HL-60 (cell line): ENCODE measurements around the gene HOXC5.

Source experiments
- DNase-seq, 2 experiments: peaks; one replicate each; pipeline ENCODE4 v3.0.0-alpha.2; 2010 to 2020; ENCODE audit warnings: low read depth in 1 of 2, low spot score in 1 of 2
- H3K27ac ChIP-seq: fragments of 250-450 bp; sonication (Bioruptor Pico); replicated peaks from 2 replicates; pipeline ENCODE4 v1.5.1; 2020; ENCODE audit warnings: mild to moderate bottlenecking, moderate library complexity
- H3K27me3 ChIP-seq: fragments of 250-450 bp; sonication (Bioruptor Pico); 2 replicates; pipeline ENCODE4 v1.5.1; 2021; ENCODE audit warnings: mild to moderate bottlenecking, moderate library complexity; ENCODE audit not compliant: insufficient read depth, poor library complexity, severe bottlenecking
- H3K4me3 ChIP-seq: replicated peaks from 2 replicates; pipeline ENCODE4 v1.5.1; 2011; ENCODE audit warnings: mild to moderate bottlenecking, control low read depth, low read length; ENCODE audit not compliant: insufficient read depth
- GABPA ChIP-seq: IDR thresholded peaks from 2 replicates; pipeline ENCODE4 v1.6.1; 2012; ENCODE audit warnings: low read depth
- POLR2AphosphoS5 ChIP-seq: IDR thresholded peaks from 2 replicates; pipeline ENCODE4 v1.6.1; 2012; ENCODE audit warnings: low read depth
- SPI1 ChIP-seq: IDR thresholded peaks from 2 replicates; pipeline ENCODE4 v1.6.1; 2012; ENCODE audit warnings: low read depth, mild to moderate bottlenecking, borderline replicate concordance
- TF ChIP-seq, protein P1 (sequence below): IDR thresholded peaks from one replicate; pipeline ENCODE4 v1.5.1; 2011; ENCODE audit warnings: low read length, control low read depth, inconsistent platforms; ENCODE audit not compliant: insufficient read depth
- TF ChIP-seq, protein P2 (sequence below): IDR thresholded peaks from 2 replicates; pipeline ENCODE4 v1.6.1; 2012; ENCODE audit warnings: low read depth; ENCODE audit not compliant: insufficient replicate concordance

HOXC5 gene

DNA sequence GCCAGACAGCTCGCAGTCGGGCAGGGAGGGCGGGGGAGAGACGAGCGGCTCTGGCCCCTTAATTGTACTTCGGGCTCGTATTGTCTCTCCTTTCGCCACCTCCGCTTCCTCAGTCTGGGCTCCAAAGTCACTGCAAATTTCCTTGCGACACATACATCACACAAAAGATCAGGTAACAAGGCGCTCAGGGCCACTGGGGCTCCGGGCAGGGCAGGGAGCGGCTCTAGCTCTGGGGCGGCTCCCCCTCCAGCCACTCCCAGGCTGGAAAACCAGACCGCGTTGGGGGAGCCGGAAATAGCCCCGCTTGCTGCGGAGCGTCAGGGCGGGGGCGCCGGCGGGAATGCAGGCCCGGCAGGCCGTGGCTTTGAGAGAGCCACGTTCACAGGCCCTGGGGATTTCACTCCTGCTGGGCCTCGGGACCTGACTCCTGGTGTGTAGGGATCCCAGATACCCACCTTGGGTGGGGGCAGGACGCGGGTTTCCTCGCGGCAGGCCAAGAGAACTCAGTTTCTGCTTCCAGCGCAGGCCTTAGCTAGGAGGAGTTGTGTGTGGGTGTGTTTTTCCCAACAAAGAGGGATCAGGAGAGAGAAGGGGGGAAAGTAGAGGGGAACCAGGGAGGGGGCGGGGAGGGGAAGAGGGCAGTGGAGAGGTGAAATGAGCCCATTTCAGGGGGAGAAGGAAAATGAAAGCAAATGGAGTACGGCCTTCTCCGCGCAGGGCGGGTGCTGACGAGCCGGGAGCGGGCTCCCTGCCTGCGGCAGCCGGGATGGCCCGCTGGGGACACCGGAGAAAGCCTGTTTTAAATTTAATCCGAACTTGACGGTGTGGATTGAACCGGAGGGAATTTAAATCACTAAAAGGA, 37.2 kb upstream of the HOXC5 start:
- peaks cover 97% of the 10 kb centered on the region for H3K27me3 ChIP-seq
- TF ChIP-seq POLR2AphosphoS5 (no peak), GABPA (no peak), SPI1 (no peak)
- TF ChIP-seq, protein P1, sequence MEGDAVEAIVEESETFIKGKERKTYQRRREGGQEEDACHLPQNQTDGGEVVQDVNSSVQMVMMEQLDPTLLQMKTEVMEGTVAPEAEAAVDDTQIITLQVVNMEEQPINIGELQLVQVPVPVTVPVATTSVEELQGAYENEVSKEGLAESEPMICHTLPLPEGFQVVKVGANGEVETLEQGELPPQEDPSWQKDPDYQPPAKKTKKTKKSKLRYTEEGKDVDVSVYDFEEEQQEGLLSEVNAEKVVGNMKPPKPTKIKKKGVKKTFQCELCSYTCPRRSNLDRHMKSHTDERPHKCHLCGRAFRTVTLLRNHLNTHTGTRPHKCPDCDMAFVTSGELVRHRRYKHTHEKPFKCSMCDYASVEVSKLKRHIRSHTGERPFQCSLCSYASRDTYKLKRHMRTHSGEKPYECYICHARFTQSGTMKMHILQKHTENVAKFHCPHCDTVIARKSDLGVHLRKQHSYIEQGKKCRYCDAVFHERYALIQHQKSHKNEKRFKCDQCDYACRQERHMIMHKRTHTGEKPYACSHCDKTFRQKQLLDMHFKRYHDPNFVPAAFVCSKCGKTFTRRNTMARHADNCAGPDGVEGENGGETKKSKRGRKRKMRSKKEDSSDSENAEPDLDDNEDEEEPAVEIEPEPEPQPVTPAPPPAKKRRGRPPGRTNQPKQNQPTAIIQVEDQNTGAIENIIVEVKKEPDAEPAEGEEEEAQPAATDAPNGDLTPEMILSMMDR, result no peak
- DNase-seq, result peak in 1 of 2 experiments; percentile 58
- H3K27ac ChIP-seq, result no peak overlapping the region
- H3K4me3 ChIP-seq, result no peak overlapping the region

DNA sequence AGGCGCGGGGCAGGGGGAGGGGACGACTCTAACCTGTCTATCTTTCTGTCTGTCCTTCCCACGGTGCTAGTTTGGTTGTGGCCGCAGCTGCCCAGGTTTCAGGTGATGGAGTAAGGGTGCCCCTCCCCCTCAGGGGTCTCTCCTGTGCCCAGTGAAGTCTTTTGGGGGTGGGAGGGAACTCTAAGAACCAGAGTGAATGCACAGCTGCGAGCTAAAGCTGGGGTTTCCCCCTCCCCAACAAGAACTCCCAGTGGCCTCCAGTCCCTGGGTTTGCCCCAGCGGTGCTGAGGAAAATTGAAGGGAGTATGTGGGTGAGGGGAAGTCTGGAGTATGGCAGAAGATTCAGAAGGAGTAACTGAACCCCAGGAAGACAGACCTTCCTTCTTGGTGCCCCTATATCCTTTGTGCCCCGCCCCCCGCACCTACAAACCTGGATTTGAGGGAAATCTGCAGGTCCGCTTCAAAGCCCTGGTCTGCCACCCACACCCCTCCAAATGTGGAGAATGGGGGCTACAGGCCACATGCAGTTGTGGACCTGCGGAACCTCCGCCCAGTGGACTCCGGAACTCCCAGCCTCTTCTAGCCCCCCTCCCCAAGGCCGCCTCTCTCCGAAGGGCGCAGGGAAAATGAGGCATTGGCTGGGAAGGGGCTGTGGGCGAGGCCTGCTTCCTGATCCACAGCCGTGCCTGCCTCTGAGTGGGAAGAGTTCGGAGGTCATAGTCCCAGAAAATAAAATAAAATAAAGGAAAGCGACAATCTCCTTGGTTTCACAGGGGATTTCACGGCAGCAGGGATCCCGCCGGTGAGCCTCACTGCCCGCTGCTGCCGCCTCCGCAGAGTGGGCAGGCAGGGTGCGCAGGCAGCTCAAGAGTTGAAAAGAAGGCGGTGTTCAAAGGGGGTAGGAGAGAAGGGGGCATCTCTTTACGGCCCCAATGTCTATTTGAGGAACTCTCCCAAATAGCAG, 36.3 kb upstream of the HOXC5 start:
- Histone ChIP-seq H3K27ac (no peak overlapping the region), H3K27me3 (peaks cover 97% of the 10 kb centered on the region), H3K4me3 (no peak overlapping the region)
- TF ChIP-seq, protein P2, sequence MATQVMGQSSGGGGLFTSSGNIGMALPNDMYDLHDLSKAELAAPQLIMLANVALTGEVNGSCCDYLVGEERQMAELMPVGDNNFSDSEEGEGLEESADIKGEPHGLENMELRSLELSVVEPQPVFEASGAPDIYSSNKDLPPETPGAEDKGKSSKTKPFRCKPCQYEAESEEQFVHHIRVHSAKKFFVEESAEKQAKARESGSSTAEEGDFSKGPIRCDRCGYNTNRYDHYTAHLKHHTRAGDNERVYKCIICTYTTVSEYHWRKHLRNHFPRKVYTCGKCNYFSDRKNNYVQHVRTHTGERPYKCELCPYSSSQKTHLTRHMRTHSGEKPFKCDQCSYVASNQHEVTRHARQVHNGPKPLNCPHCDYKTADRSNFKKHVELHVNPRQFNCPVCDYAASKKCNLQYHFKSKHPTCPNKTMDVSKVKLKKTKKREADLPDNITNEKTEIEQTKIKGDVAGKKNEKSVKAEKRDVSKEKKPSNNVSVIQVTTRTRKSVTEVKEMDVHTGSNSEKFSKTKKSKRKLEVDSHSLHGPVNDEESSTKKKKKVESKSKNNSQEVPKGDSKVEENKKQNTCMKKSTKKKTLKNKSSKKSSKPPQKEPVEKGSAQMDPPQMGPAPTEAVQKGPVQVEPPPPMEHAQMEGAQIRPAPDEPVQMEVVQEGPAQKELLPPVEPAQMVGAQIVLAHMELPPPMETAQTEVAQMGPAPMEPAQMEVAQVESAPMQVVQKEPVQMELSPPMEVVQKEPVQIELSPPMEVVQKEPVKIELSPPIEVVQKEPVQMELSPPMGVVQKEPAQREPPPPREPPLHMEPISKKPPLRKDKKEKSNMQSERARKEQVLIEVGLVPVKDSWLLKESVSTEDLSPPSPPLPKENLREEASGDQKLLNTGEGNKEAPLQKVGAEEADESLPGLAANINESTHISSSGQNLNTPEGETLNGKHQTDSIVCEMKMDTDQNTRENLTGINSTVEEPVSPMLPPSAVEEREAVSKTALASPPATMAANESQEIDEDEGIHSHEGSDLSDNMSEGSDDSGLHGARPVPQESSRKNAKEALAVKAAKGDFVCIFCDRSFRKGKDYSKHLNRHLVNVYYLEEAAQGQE, result no peak
- no peak for TF ChIP-seq GABPA
- no peak for TF ChIP-seq SPI1
- TF ChIP-seq POLR2AphosphoS5, result no peak
- TF ChIP-seq, protein P1, result no peak
- no peak for DNase-seq

DNA sequence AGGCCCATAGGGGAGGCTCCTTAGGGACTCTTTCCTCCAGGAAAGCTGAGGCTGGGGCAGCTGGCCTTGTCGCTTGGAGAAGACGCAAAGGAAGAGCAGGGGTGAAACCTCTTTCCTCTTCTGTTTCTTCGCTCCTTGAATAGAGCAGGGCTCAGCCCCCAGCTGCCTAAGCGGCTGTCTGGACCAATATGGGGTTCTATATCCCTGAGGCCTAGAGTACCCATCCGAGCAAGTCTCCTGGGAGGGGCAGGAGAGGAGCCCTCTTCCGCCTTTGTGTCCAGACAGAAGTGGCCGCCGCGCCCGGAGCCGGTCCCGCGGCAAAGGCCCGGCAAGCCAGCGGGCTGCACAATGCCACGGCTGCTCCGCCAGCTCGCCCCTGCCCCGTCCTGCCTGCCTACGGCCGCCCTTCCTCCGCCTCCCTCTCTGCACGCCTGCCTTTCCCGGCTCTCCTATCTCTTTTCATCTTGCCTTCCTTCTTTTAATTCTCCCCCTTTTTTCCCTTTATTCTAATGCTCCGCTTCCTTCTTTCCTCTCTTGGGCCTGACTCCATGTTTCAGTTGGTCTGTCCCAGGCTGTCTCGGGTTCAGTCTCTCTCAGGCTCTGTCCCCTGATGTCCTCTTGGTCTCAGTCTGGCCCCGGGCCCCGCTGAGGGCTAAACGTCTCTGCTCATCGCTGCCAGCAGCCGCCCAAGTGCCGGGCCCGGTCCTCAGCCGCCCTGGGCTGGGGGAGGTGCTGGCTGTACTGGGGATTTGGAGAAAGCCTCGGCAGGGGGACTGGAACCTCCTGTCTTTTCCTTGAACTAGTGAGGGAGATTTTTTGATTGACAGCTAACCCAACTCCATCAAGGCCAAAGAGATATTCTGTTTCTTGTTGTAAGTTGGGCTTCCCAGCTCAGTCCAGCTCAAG, 35.4 kb upstream of the HOXC5 start:
- TF ChIP-seq, protein P2, result no peak
- no peak overlapping the region for H3K27ac ChIP-seq
- H3K4me3 ChIP-seq, result no peak overlapping the region
- DNase-seq, result no peak
- H3K27me3 ChIP-seq, result peaks cover 97% of the 10 kb centered on the region
